GM19238 (cell line): ENCODE results near the gene TIMP3.

Experiments
- DNase-seq: peaks from one replicate; pipeline ENCODE4 v3.0.0; 2011; ENCODE audit warnings: low spot score; ENCODE audit not compliant: insufficient read length

TIMP3 gene

GRCh38 chr22:32880505-32880892 lies 79.0 kb downstream of the TIMP3 start:
- DNase-seq: no peak

- no peak for DNase-seq
Observed at GRCh38 chr22:32880893-32881596, 79.5 kb downstream of the TIMP3 start.

- DNase-seq: no peak
Observed at GRCh38 chr22:32882360-32882755, 80.9 kb downstream of the TIMP3 start.

- DNase-seq: no peak
Observed at GRCh38 chr22:32882774-32883530, 81.4 kb downstream of the TIMP3 start.

GRCh38 chr22:32887324-32887980 lies 85.9 kb downstream of the TIMP3 start:
- DNase-seq: no peak

GRCh38 chr22:32888976-32889375 lies 87.5 kb downstream of the TIMP3 start:
- DNase-seq: no peak

- DNase-seq: no peak
Observed at GRCh38 chr22:32896891-32897290, 95.4 kb downstream of the TIMP3 start.

- no peak for DNase-seq
Observed at GRCh38 chr22:32897400-32897799, 95.9 kb downstream of the TIMP3 start.

- DNase-seq: no peak
Observed at GRCh38 chr22:32900886-32901635, 99.6 kb downstream of the TIMP3 start.

- DNase-seq: no peak
Observed at GRCh38 chr22:32901925-32902324, 100.4 kb downstream of the TIMP3 start.

GRCh38 chr22:32903507-32903906 lies 102.0 kb downstream of the TIMP3 start:
- DNase-seq: no peak

GRCh38 chr22:32904044-32904443 lies 102.5 kb downstream of the TIMP3 start:
- DNase-seq: no peak

- DNase-seq: no peak
Observed at GRCh38 chr22:32905400-32905799, 103.9 kb downstream of the TIMP3 start.

GRCh38 chr22:32909581-32910428 lies 108.3 kb downstream of the TIMP3 start:
- no peak for DNase-seq

GRCh38 chr22:32910429-32910772 lies 108.9 kb downstream of the TIMP3 start:
- no peak for DNase-seq

- DNase-seq: no peak
Observed at GRCh38 chr22:32911503-32911902, 110.0 kb downstream of the TIMP3 start.
